Measurements from ENCODE around the gene PLCH1.

The PLCH1 gene

GRCh38 chr3:155449613-155450267 lies 295.1 kb downstream of the PLCH1 start:
- DNase-seq = no peak

- DNase-seq = no peak
Measured at GRCh38 chr3:155448531-155448930, 296.3 kb downstream of the PLCH1 start.

- no peak for DNase-seq
Measured at GRCh38 chr3:155446366-155446765, 298.5 kb downstream of the PLCH1 start.

GRCh38 chr3:155444771-155445170 lies 300.1 kb downstream of the PLCH1 start:
- no peak for DNase-seq

GRCh38 chr3:155443815-155444214 lies 301.1 kb downstream of the PLCH1 start:
- DNase-seq = no peak

GRCh38 chr3:155442072-155442471 lies 302.8 kb downstream of the PLCH1 start:
- no peak for DNase-seq

- DNase-seq = no peak
Measured at GRCh38 chr3:155441506-155441905, 303.4 kb downstream of the PLCH1 start.

- no peak for DNase-seq
Measured at GRCh38 chr3:155441026-155441425, 303.8 kb downstream of the PLCH1 start.

- no peak for DNase-seq
Measured at GRCh38 chr3:155435821-155436220, 309.1 kb downstream of the PLCH1 start.

- DNase-seq = no peak
Measured at GRCh38 chr3:155431856-155432570, 312.9 kb downstream of the PLCH1 start.

GRCh38 chr3:155428563-155428962 lies 316.3 kb downstream of the PLCH1 start:
- DNase-seq = no peak

GRCh38 chr3:155426524-155427230 lies 318.2 kb downstream of the PLCH1 start:
- no peak for DNase-seq

GRCh38 chr3:155425396-155425795 lies 319.5 kb downstream of the PLCH1 start:
- no peak for DNase-seq

- no peak for DNase-seq
Measured at GRCh38 chr3:155424323-155424710, 320.6 kb downstream of the PLCH1 start.

GRCh38 chr3:155423526-155424322 lies 321.1 kb downstream of the PLCH1 start:
- DNase-seq = no peak

GRCh38 chr3:155420881-155421486 lies 323.9 kb downstream of the PLCH1 start:
- no peak for DNase-seq

- DNase-seq = no peak
Measured at GRCh38 chr3:155420406-155420805, 324.5 kb downstream of the PLCH1 start.

- no peak for DNase-seq
Measured at GRCh38 chr3:155418407-155418806, 326.5 kb downstream of the PLCH1 start.

- no peak for DNase-seq
Measured at GRCh38 chr3:155417119-155417517, 327.8 kb downstream of the PLCH1 start.

- DNase-seq = no peak
Measured at GRCh38 chr3:155416500-155417118, 328.3 kb downstream of the PLCH1 start.

- DNase-seq = no peak
Measured at GRCh38 chr3:155412904-155413303, 332.0 kb downstream of the PLCH1 start.

- DNase-seq = no peak
Measured at GRCh38 chr3:155411500-155412223, 333.2 kb downstream of the PLCH1 start.

All from activated CD4-positive, CD25-positive, alpha-beta regulatory T cell treated with anti-CD3 and anti-CD28 coated beads, Interleukin-2, amount 50 U/mL, for 72 hours (primary cell).